PC-9 (cell line): ENCODE measurements around the gene ELF2. TPM values are rescaled to one million over a fixed set of nuclear protein-coding genes. Genes with fewer than 3 reads are reported as not detected.
"Not testable (repeated sequence)": the region's sequence is repeated elsewhere in the genome, so short reads cannot be mapped to it uniquely, and the experiment has no call there.

Experiments used
- BruUV-seq: library from RNA; stranded (reverse); fragments of 400-500 nt; replicated peaks from 2 replicates; lab custom pipeline; 2021; lab: Mats Ljungman, UMichigan
- CTCF ChIA-PET: fragments of 300-600 bp; sonication (Branson Sonifier 250); formaldehyde crosslinking; loops from one replicate; lab custom pipeline; 2022; ENCODE audit warnings: antibody characterized with exemption; lab: Charles Lee
- POLR2A ChIA-PET: fragments of 300-600 bp; sonication (Branson Sonifier 250); formaldehyde crosslinking; loops from one replicate; lab custom pipeline; 2022; ENCODE audit warnings: antibody characterized with exemption; ENCODE audit not compliant: unreplicated experiment; lab: Charles Lee
- DNase-seq, 2 experiments: peaks; one replicate each; pipeline versions ENCODE4 v3.0.0 to v3.0.0-alpha.2; 2015 to 2022; ENCODE audit warnings: mixed read lengths in 1 of 2
- H2AFZ ChIP-seq: fragments of 200-600 bp; sonication (generic); 2 replicates; pipeline ENCODE4 v1.8.1; 2017; ENCODE audit warnings: antibody characterized with exemption
- H3F3A ChIP-seq: fragments of 200-600 bp; sonication (generic); 2 replicates; pipeline ENCODE4 v1.8.1; 2017; ENCODE audit warnings: antibody characterized with exemption, mild to moderate bottlenecking, low read depth; ENCODE audit not compliant: insufficient read depth
- H3K27ac ChIP-seq: fragments of 200-600 bp; sonication (generic); 2 replicates; pipeline ENCODE4 v1.6.1; 2016; ENCODE audit warnings: mixed run types
- H3K27me3 ChIP-seq: fragments of 200-600 bp; sonication (generic); 2 replicates; pipeline ENCODE4 v1.6.1; 2016; ENCODE audit warnings: low read depth, mixed run types; ENCODE audit not compliant: insufficient read depth
- H3K36me3 ChIP-seq: fragments of 200-600 bp; sonication (generic); 2 replicates; pipeline ENCODE4 v1.6.1; 2016; ENCODE audit warnings: low read depth, mixed run types
- H3K4me1 ChIP-seq: fragments of 200-600 bp; sonication (generic); replicated peaks from 2 replicates; pipeline ENCODE4 v1.6.1; 2016; ENCODE audit warnings: mixed run types; ENCODE audit not compliant: insufficient read depth
- H3K4me2 ChIP-seq: fragments of 200-600 bp; sonication (generic); 2 replicates; pipeline ENCODE4 v1.6.1; 2017; ENCODE audit warnings: mixed run types
- H3K4me3 ChIP-seq: fragments of 200-600 bp; sonication (generic); 2 replicates; pipeline ENCODE4 v1.6.1; 2016; ENCODE audit warnings: mixed run types
- H3K79me2 ChIP-seq: fragments of 200-600 bp; sonication (generic); 2 replicates; pipeline ENCODE4 v1.6.1; 2017; ENCODE audit warnings: low read depth, mixed run types
- H3K9me2 ChIP-seq: fragments of 200-600 bp; sonication (generic); 2 replicates; pipeline ENCODE4 v1.8.1; 2017; ENCODE audit warnings: mild to moderate bottlenecking; ENCODE audit not compliant: insufficient read depth
- H3K9me3 ChIP-seq: fragments of 200-600 bp; sonication (generic); 2 replicates; pipeline ENCODE4 v1.8.1; 2016; ENCODE audit warnings: low read depth; ENCODE audit not compliant: insufficient read depth
- H4K20me1 ChIP-seq: fragments of 200-600 bp; sonication (generic); 2 replicates; pipeline ENCODE4 v1.8.1; 2017; ENCODE audit not compliant: insufficient read depth
- CTCF ChIP-seq: fragments of 200-600 bp; sonication (generic); conservative IDR thresholded peaks from 2 replicates; pipeline ENCODE4 v1.6.1; 2017; ENCODE audit warnings: mixed run types, antibody characterized with exemption, mild to moderate bottlenecking, moderate library complexity
- EZH2 ChIP-seq: fragments of 200-600 bp; sonication (generic); IDR thresholded peaks from 2 replicates; pipeline ENCODE4 v1.8.0; 2017; ENCODE audit warnings: antibody characterized with exemption, low read depth
- intact Hi-C: fragments of 100-400 bp; cut with micrococcal nuclease; formaldehyde crosslinking; loops from one replicate; pipeline ENCODE4 v1.10.0; 2022; ENCODE audit not compliant: unreplicated experiment
- total RNA-seq: library from RNA; stranded (reverse); gene quantifications from 2 replicates; pipeline ENCODE4 v1.2.3, GENCODE V29; 2021

Gene ELF2
- total RNA-seq, 1 experiment from 2014 or later = 30.7 TPM

- peaks cover 52% of the 10 kb centered on the region for H4K20me1 ChIP-seq
- H2AFZ ChIP-seq = no peak overlapping the region
- no peaks in the 10 kb centered on the region for H3K9me3 ChIP-seq
- TF ChIP-seq EZH2 = no peak
- TF ChIP-seq CTCF = no peak
- no TSS peak for BruUV-seq
- no peaks in the 10 kb centered on the region; the same call in 1 of the 2 replicates for H3F3A ChIP-seq
- H3K9me2 ChIP-seq = no peaks in the 10 kb centered on the region
- no peak overlapping the region for H3K4me3 ChIP-seq
- peaks cover 3% of the 10 kb centered on the region; the same call in 1 of the 2 replicates for H3K36me3 ChIP-seq
- DNase-seq = no peak
- no peaks in the 10 kb centered on the region for H3K27me3 ChIP-seq
- H3K4me1 ChIP-seq = peaks cover 4% of the 10 kb centered on the region; the same call in 1 of the 2 replicates
- H3K27ac ChIP-seq = no peak overlapping the region
- peaks cover 82% of the 10 kb centered on the region for H3K79me2 ChIP-seq
- no peak overlapping the region for H3K4me2 ChIP-seq
- ChIA-PET POLR2A (no interaction called here), CTCF (interaction anchor here (0.6 kb wide), 1 partner anchor 103 kb away, joined by 9 read pairs; no protein-coding TSS in a partner anchor)
- intact Hi-C loops = no loop called here
Measured at GRCh38 chr4:139076016-139076744, 100.8 kb downstream of the ELF2 start.

GRCh38 chr4:139060591-139060990 lies 116.4 kb downstream of the ELF2 start:
- Histone ChIP-seq H3K27ac (no peak overlapping the region), H3K27me3 (no peaks in the 10 kb centered on the region), H2AFZ (no peak overlapping the region), H3K4me3 (no peak overlapping the region), H3K9me2 (no peaks in the 10 kb centered on the region), H3K4me2 (no peak overlapping the region), H4K20me1 (no peaks in the 10 kb centered on the region), H3K36me3 (peaks cover 13% of the 10 kb centered on the region), H3K79me2 (no peaks in the 10 kb centered on the region), H3F3A (peaks cover under 1% of the 10 kb centered on the region; the same call in 1 of the 2 replicates), H3K4me1 (peaks cover 12% of the 10 kb centered on the region), H3K9me3 (no peaks in the 10 kb centered on the region)
- intact Hi-C loops = no loop called here
- POLR2A ChIA-PET = no interaction called here
- CTCF ChIA-PET = no interaction called here
- no TSS peak for BruUV-seq
- no peak for DNase-seq
- TF ChIP-seq CTCF (no peak), EZH2 (no peak)

GRCh38 chr4:139059026-139059425 lies 118.0 kb downstream of the ELF2 start:
- H4K20me1 ChIP-seq, H3F3A ChIP-seq, H2AFZ ChIP-seq, H3K27me3 ChIP-seq, H3K9me3 ChIP-seq, H3K27ac ChIP-seq, H3K4me3 ChIP-seq, H3K4me2 ChIP-seq, H3K79me2 ChIP-seq, H3K9me2 ChIP-seq, POLR2A ChIA-PET, CTCF ChIA-PET, intact Hi-C loops, DNase-seq, BruUV-seq: not testable (repeated sequence)
- peaks cover 13% of the 10 kb centered on the region for H3K36me3 ChIP-seq
- peaks cover 25% of the 10 kb centered on the region for H3K4me1 ChIP-seq
